HUDEP-2 (cell line): ENCODE data around the gene ZC3H15.
"Not testable (repeated sequence)": the region's sequence is repeated elsewhere in the genome, so short reads cannot be mapped to it uniquely, and the experiment has no call there.

ENCODE experiments used
- DNase-seq, 76 experiments: peaks; one replicate each; lab custom pipeline; 2025; ENCODE audit not compliant: unreplicated experiment in 76 of 76; lab: John Stamatoyannopoulos, UW

ZC3H15 gene

DNA sequence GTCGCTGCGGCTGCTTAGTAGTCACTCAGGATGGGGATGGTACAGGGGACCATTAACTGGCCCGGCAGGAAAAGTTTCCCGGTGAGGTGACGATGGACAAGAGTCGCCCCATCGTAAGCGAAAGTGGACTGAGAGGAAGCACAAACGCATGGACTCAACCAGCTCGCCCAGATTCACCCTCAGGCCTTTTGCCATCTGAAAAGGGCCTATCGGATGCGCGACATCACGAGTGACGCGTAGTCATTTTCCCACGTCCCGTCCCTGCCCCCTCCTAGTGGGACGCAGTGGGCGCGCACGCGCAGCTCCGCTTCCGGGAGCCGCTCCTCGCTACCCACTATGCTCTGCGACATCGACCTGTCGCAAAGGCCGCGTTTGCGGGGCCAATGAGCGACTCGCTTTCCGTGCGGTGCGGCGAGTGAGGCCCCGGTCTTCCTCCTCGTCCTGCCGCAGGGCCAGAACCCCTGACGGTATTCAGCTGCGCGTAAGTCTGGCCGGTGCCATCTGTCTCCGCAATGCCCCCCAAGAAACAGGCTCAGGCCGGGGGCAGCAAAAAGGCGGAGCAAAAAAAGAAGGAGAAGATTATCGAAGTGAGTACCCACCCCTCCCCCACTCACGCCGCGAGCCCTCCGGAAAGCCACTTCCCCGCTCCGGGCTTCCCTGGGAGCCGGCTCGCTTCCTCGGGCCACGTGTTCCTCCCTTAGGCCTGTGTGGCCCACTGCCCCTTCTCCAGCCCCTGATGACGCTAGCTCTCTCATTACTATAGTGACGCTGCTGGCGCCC lies at the start of gene ZC3H15:
Gene ZC3H15 (plus strand): TSS at position 390 of the 780 bp plus-strand sequence. CDS start 123 bp downstream, at position 513.
- DNase-seq = peak; percentile 39 to 97 (median 92)

DNA sequence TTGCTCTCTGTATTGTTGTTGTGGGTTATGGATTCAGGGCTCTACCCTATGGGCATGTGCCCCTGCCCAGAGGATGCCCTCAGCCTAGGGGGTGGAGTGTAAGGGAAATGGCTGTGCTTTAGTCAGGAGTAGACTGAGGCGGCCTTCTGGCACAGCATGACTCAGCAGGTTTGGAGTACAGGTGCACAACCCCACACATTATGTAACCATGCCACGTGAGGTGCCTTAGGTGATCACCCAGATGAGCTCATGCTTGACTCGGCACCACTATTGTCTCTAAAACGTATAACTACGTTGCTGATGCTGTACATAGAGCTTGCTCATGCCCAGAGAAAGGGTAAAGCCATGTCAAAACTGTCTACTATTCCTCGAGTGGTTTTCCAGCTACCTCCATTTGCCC lies 48.3 kb upstream of the ZC3H15 start:
- DNase-seq = no peak

DNA sequence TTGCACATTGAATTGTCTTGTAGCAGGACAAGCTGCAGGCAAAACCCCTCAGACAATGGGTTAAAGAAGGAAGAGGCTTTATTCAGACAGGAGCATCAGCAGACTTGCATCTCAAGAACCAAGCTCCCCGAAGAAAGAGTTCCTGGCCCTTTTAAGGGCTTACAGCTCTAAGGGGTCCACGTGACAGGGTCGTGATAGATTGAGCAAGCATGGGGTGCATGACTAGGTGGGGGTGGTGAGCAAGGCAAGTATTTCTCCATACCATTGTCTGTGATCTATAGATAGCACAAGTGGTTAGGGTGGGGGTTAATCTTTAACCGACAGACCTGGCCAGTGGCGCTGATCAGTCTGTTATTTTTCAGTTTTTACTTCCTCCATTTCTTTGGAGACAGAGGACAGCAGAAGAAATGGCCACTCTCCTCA lies 46.4 kb upstream of the ZC3H15 start:
- DNase-seq = peak in 73 of 76 experiments; percentile 16 to 91 (median 61)

GRCh38 chr2:186440506-186440905 lies 45.6 kb upstream of the ZC3H15 start:
- DNase-seq = peak in 12 of 76 experiments; percentile 1 to 50 (median 18)

DNA sequence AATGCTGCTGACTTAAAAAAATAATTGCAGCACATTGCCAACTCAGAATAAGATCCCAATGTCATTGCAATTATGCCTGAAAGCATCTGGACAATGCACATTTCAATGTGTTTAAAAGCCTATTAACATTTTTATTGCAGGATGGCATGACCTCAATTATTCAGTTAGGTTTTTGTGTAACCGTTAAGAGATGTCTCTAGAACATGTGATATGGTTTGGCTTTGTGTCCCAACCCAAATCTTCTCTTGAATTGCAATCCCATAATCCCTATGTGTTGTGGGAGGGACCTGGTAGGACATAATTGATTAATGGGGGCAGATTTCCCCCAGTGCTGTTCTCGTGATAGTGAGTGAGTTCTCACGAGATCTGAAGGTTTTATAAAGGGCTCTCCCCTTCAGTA lies 43.2 kb upstream of the ZC3H15 start:
- DNase-seq = no peak

DNA sequence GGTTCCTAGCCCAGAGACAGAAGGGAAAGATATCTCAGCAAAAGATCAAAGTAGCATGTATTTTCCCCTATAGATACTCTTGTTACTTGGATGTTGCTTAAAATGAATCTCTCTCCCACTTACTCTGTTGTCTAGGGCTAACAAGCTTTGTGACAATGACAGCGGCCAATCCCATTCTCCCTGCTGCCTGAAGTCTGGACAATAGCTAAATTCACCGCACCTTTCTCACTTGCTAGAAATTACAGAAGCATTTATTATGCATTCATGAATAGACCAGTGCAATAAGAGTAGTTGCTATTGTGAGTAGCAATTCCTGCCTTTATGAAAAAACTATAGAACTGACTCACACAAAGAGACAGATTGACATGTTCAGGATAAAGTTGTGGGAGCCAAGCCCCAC lies 42.2 kb upstream of the ZC3H15 start:
- DNase-seq = no peak

- DNase-seq = no peak
Measured at GRCh38 chr2:186445506-186445905, 40.6 kb upstream of the ZC3H15 start.

GRCh38 chr2:186455613-186456012 lies 30.4 kb upstream of the ZC3H15 start:
- no peak for DNase-seq

GRCh38 chr2:186456941-186457340 lies 29.1 kb upstream of the ZC3H15 start:
- DNase-seq = no peak

GRCh38 chr2:186457908-186458307 lies 28.2 kb upstream of the ZC3H15 start:
- DNase-seq = no peak

- DNase-seq = peak in 10 of 76 experiments; percentile 1 to 40 (median 10)
Measured at GRCh38 chr2:186459009-186459408, 27.1 kb upstream of the ZC3H15 start.

- DNase-seq = peak in 12 of 76 experiments; percentile 4 to 33 (median 14)
Measured at GRCh38 chr2:186460465-186460864, 25.6 kb upstream of the ZC3H15 start.

GRCh38 chr2:186466743-186467142 lies 19.3 kb upstream of the ZC3H15 start:
- DNase-seq = no peak

- DNase-seq = no peak
Measured at GRCh38 chr2:186467421-186467820, 18.6 kb upstream of the ZC3H15 start.

DNA sequence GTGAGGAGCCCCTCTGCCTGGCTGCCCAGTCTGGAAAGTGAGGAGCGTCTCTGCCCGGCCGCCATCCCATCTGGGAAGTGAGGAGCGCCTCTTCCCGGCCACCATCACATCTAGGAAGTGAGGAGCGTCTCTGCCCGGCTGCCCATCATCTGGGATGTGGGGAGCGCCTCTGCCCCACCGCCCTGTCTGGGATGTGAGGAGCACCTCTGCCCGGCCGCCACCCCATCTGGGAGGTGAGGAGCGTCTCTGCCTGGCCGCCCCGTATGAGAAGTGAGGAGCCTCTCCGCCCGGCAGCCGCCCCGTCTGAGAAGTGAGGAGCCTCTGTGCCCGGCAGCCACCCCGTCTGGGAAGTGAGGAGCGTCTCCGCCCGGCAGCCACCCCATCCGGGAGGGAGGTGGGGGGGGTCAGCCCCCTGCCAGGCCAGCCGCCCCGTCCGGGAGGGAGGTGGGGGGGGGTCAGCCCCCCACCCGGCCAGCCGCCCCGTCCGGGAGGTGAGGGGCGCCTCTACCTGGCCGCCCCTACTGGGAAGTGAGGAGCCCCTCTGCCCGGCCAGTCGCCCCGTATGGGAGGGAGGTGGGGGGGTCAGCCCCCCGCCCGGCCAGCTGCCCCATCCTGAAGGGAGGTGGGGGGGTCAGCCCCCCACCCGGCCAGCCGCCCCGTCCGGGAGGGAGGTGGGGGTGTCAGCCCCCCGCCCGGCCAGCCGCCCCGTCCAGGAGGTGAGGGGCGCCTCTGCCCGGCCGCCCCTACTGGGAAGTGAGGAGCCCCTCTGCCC lies 13.2 kb upstream of the ZC3H15 start:
- not testable (repeated sequence) for DNase-seq

DNA sequence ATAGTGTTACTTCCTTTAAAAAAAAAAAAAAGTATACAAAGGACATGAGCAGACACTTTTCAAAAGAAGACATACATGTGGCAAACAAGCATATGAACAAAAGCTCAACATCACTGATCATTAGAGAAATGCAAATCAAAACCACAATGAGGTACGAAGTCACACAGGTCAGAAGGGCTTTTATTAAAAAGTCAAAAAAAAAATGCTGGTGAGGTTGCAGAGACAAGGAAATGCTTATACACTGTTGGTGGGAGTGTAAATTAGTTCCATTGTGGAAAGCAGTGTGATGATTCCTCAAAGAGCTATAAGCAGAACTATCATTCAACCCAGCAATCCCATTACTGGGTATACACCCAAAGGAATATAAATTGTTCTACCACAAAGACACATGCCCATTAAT lies 11.8 kb upstream of the ZC3H15 start:
- not testable (repeated sequence) for DNase-seq

DNA sequence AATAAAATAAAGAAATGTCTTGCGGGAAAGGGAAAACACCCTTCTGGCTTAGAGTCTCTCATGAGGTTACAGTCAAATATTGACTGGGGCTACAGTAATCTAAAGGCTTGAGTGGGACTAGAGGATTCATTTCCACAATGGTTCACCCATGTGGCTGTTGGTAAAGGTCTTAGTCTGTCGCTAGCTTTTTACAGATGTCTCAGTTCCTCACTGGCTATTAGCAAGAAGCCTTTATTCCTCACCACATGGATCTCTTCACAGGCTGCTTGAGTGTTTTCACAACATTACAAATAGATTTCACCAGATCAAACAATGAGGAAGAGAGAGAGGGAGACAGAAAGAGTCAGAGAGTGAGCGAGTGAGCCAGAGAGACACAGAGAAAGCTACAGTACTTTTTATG lies 8.3 kb upstream of the ZC3H15 start:
- DNase-seq = no peak

- no peak for DNase-seq
Measured at GRCh38 chr2:186480991-186481390, 5.1 kb upstream of the ZC3H15 start.

GRCh38 chr2:186484062-186484735 lies 1.9 kb upstream of the ZC3H15 start:
- DNase-seq = no peak

- DNase-seq = peak in 11 of 76 experiments; percentile 40 to 82 (median 57)
Measured at GRCh38 chr2:186485576-186485870, 537 bp upstream of the ZC3H15 start.
